Ishikawa (cell line): Measurements from ENCODE around the gene TTC32.
A peak's percentile ranks its signal among the peaks of the same experiment; 100 is the strongest.

Experiments used
- EGR1 ChIP-seq: IDR thresholded peaks from 2 replicates; pipeline ENCODE4 v1.6.1; 2012
- EP300 ChIP-seq: IDR thresholded peaks from 2 replicates; pipeline ENCODE4 v1.6.1; 2012; ENCODE audit warnings: borderline replicate concordance
- TCF12 ChIP-seq: IDR thresholded peaks from 2 replicates; pipeline ENCODE4 v1.6.1; 2012; ENCODE audit warnings: low read depth
- YY1 ChIP-seq: IDR thresholded peaks from 2 replicates; pipeline ENCODE4 v1.6.1; 2012; ENCODE audit warnings: low read depth
- TF ChIP-seq, protein P1 (sequence below): IDR thresholded peaks from 2 replicates; pipeline ENCODE4 v1.6.1; 2012; ENCODE audit warnings: low read depth, mild to moderate bottlenecking

DNA sequence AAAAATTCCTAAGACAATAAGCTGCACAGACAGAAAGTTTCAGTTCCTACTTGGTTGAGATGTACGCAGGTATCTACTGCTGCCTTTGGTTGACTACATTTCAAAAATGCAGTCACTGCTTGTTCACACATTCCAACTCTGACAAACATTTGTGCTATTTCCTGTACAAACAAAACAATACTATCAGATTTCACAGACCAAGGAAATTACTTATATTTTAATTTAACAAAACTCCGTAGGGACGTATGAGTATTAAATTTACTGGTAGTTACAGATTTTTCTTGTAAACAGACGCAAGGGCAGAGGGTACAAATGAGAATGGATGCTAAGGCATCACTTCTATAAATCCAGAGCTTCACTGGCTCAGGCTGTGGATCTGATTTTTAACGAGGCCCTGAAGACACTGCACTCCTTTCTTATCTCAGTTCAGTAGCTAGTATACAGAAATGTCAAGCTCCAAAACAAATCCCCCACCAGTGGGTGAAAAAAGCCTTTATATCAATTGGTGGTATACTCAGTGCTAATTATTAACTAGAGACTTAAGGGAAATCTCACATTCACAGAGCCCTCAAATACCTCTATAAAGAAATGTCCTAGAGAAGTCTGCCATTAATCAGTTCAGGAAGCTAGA is 31.7 kb upstream of the TTC32 start:
- TF ChIP-seq, protein P1, sequence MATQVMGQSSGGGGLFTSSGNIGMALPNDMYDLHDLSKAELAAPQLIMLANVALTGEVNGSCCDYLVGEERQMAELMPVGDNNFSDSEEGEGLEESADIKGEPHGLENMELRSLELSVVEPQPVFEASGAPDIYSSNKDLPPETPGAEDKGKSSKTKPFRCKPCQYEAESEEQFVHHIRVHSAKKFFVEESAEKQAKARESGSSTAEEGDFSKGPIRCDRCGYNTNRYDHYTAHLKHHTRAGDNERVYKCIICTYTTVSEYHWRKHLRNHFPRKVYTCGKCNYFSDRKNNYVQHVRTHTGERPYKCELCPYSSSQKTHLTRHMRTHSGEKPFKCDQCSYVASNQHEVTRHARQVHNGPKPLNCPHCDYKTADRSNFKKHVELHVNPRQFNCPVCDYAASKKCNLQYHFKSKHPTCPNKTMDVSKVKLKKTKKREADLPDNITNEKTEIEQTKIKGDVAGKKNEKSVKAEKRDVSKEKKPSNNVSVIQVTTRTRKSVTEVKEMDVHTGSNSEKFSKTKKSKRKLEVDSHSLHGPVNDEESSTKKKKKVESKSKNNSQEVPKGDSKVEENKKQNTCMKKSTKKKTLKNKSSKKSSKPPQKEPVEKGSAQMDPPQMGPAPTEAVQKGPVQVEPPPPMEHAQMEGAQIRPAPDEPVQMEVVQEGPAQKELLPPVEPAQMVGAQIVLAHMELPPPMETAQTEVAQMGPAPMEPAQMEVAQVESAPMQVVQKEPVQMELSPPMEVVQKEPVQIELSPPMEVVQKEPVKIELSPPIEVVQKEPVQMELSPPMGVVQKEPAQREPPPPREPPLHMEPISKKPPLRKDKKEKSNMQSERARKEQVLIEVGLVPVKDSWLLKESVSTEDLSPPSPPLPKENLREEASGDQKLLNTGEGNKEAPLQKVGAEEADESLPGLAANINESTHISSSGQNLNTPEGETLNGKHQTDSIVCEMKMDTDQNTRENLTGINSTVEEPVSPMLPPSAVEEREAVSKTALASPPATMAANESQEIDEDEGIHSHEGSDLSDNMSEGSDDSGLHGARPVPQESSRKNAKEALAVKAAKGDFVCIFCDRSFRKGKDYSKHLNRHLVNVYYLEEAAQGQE, result no peak
- TF ChIP-seq EGR1 (no peak), EP300 (peak; percentile 60; the same call in 1 of the 2 replicates), YY1 (no peak), TCF12 (no peak)
